Body of pancreas (tissue), 4 donors: ENCODE results near the gene CCT7. TPM values are rescaled to one million over a fixed set of nuclear protein-coding genes. Genes with fewer than 3 reads are reported as not detected.

ENCODE experiments used
- ATAC-seq: fragments of 150-250 bp; one replicate; pipeline ENCODE4 v1.9.1; 2016
- DNase-seq, 4 donors: peaks; one replicate each; pipeline ENCODE4 v3.0.0-alpha.2; 2019
- H3K27ac ChIP-seq, 4 donors: fragments of 200-600 bp; sonication (generic); 1 replicate in 3 of 4; 2 replicates in 1 of 4; pipeline versions ENCODE4 v1.5.1 to v1.6.1; 2016 to 2019; ENCODE audit warnings: mild to moderate bottlenecking in 1 of 4, mixed read lengths in 1 of 4, moderate library complexity in 1 of 4
- H3K27me3 ChIP-seq, 2 donors: fragments of 200-600 bp; sonication (generic); one replicate each; pipeline ENCODE4 v1.6.0; 2016; ENCODE audit warnings: mild to moderate bottlenecking in 1 of 2
- H3K36me3 ChIP-seq, 2 donors: fragments of 200-600 bp; sonication (generic); replicated peaks in 1 of 2; 2 replicates each; pipeline ENCODE4 v1.5.1; 2016; ENCODE audit warnings: low read depth in 2 of 2; ENCODE audit not compliant: insufficient read depth in 1 of 2
- H3K4me1 ChIP-seq: fragments of 200-600 bp; sonication (generic); one replicate; pipeline ENCODE4 v1.6.0; 2016
- H3K4me3 ChIP-seq, 2 donors: fragments of 200-600 bp; sonication (generic); 1 replicate in 1 of 2; 2 replicates in 1 of 2; pipeline ENCODE4 v1.5.1; 2016 to 2019
- H3K9me3 ChIP-seq, 3 donors: fragments of 200-600 bp; sonication (generic); 1 replicate in 2 of 3; 2 replicates in 1 of 3; pipeline ENCODE4 v1.5.1; 2016
- CTCF ChIP-seq, 7 experiments: fragments of 450-650 bp in 4 of 7; fragments of 200-600 bp in 3 of 7; sonication (generic) in 3 of 7; IDR thresholded peaks; one replicate each; pipeline ENCODE4 v1.5.1; 2016 to 2019; ENCODE audit warnings: antibody characterized with exemption in 7 of 7
- POLR2A ChIP-seq, 3 donors: fragments of 450-650 bp; IDR thresholded peaks; one replicate each; pipeline ENCODE4 v1.6.1; 2016; ENCODE audit warnings: antibody characterized with exemption in 3 of 3, mild to moderate bottlenecking in 2 of 3
- WGBS, 2 donors: methylation state at CpG; one replicate each; pipeline ENCODE4 v1.1.5; 2017; 5-methylcytosine and 5-hydroxymethylcytosine counted together
- intact Hi-C: fragments of 100-400 bp; cut with DNase I; formaldehyde crosslinking; loops from one replicate; pipeline ENCODE4 v1.15.1; 2023
- total RNA-seq, 2 donors: library from RNA; depleted of rRNA; stranded (reverse); fragments of >200 nt; gene quantifications; one replicate each; pipeline ENCODE4 v1.1.0, GENCODE V29; 2016

Gene CCT7
- total RNA-seq, 2 donors from 2014 or later, result 88.7 to 92.3 TPM

DNA sequence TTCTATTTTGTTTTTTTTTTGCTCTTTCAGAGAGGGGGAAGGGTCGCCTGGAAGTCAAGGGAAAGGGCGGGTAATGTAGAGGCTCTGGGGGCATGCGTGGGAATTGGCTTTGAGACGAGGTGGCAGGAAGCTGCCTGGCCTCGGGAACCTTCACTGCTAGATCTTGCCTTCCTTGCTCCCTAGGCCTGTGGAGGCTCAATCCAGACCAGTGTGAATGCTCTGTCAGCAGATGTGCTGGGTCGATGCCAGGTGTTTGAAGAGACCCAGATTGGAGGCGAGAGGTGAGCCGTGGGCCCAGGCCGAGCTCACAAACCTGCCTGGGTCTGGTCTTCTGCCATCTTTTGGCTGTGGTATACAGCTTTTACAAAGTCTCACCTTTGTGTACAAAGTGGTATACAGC, 15.5 kb downstream of the CCT7 start:
- intact Hi-C loops, result no loop called here
- Histone ChIP-seq H3K4me3 (no peak overlapping the region), H3K36me3 (peaks cover 7 to 35% of the 10 kb centered on the region in 2 donors), H3K27me3 (no peaks in the 10 kb centered on the region), H3K4me1 (peaks cover 17% of the 10 kb centered on the region), H3K27ac (peak overlapping the region in 1 of 4 donors; percentile 1), H3K9me3 (no peaks in the 10 kb centered on the region)
- ATAC-seq (no peak), DNase-seq (peak in 1 of 4 donors; percentile 26)
- TF ChIP-seq POLR2A (IDR thresholded peaks at IDR 0.05) (no peak), CTCF (IDR thresholded peaks at IDR 0.05) (no peak)
- WGBS, 2 donors, result 81 to 93% methylated on average over 9 of the region's 9 CpGs

GRCh38 chr2:73250872-73251846, 17.1 kb downstream of the CCT7 start:
- Histone ChIP-seq H3K27ac (peak overlapping the region in 3 of 4 donors; percentile 5 to 30 (median 8)), H3K9me3 (no peaks in the 10 kb centered on the region), H3K4me3 (no peak overlapping the region), H3K4me1 (peaks cover 17% of the 10 kb centered on the region), H3K27me3 (no peaks in the 10 kb centered on the region), H3K36me3 (peaks cover 7 to 24% of the 10 kb centered on the region in 2 donors)
- peak; percentile 56 to 77 (median 66) for DNase-seq
- 55 to 60% methylated on average over 17 of the region's 17 CpGs for WGBS, 2 donors
- ATAC-seq, result peak; percentile 61
- intact Hi-C loops, result no loop called here
- no peak for TF ChIP-seq POLR2A (IDR thresholded peaks at IDR 0.05)
- no peak for TF ChIP-seq CTCF (IDR thresholded peaks at IDR 0.05)

GRCh38 chr2:73252238-73253027, 18.3 kb downstream of the CCT7 start:
- no peak overlapping the region for H3K27ac ChIP-seq
- DNase-seq (no peak), ATAC-seq (no peak)
- TF ChIP-seq POLR2A (IDR thresholded peaks at IDR 0.05) (no peak), CTCF (IDR thresholded peaks at IDR 0.05) (no peak)
- peaks cover 17% of the 10 kb centered on the region for H3K4me1 ChIP-seq
- no peak overlapping the region for H3K4me3 ChIP-seq
- intact Hi-C loops, result no loop called here
- no peaks in the 10 kb centered on the region for H3K27me3 ChIP-seq
- peaks cover 0 to 23% of the 10 kb centered on the region in 2 donors for H3K36me3 ChIP-seq
- WGBS, 2 donors, result 92 to 94% methylated on average over 14 to 17 of the region's 17 CpGs
- H3K9me3 ChIP-seq, result no peaks in the 10 kb centered on the region

DNA sequence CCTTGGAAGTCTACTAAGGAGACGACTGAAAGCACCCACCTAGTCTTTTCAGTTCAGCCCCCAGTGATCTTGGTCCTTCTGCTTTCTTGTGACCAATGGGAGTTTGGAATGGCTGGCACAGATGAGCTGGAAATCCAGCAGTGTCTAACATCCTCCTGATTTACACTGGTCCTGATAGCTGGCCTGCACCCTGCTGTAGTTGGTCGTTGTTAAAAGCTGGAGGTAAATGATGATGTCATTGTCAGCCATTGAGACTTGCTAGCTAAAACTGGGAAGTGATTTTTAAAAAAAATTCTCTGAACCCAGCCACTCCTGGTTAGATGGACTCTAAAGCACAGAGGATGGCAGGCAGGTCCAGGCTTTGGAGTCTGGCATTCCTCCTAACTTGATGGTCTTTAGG, 19.3 kb downstream of the CCT7 start:
- intact Hi-C loops, result no loop called here
- peaks cover 0 to 21% of the 10 kb centered on the region in 2 donors for H3K36me3 ChIP-seq

More for the DNA sequence above, 19.3 kb downstream of the CCT7 start:
- WGBS, 2 donors, result 62 to 67% methylated on average over 2 of the region's 2 CpGs
- Histone ChIP-seq H3K4me3 (no peak overlapping the region), H3K27ac (no peak overlapping the region), H3K9me3 (no peaks in the 10 kb centered on the region), H3K27me3 (no peaks in the 10 kb centered on the region), H3K4me1 (peaks cover 17% of the 10 kb centered on the region)
- no peak for TF ChIP-seq POLR2A (IDR thresholded peaks at IDR 0.05)
- TF ChIP-seq CTCF (IDR thresholded peaks at IDR 0.05), result no peak
- ATAC-seq (no peak), DNase-seq (no peak)
